SK-N-SH (cell line): ENCODE measurements around the gene MPV17.

Experiments used
- CHD2 ChIP-seq: fragments of 150-350 bp; IDR thresholded peaks from 2 replicates; pipeline ENCODE4 v1.6.1; 2018; ENCODE audit warnings: low read length; ENCODE audit not compliant: partially characterized antibody
- CTCF ChIP-seq: fragments of 200-600 bp; sonication (generic); IDR thresholded peaks from 2 replicates; pipeline ENCODE4 v1.6.1; 2017; ENCODE audit warnings: antibody characterized with exemption, mild to moderate bottlenecking, moderate library complexity
- EP300 ChIP-seq, 2 experiments: IDR thresholded peaks; 2 replicates each; pipeline versions ENCODE4 v1.4.0 to v1.6.1; 2012; ENCODE audit warnings: borderline replicate concordance in 1 of 2, low read depth in 1 of 2, low read length in 1 of 2
- EZH2phosphoT487 ChIP-seq: fragments of 200-600 bp; sonication (generic); IDR thresholded peaks from 2 replicates; pipeline ENCODE4 v1.6.1; 2017; ENCODE audit warnings: low read depth, mixed run types, mild to moderate bottlenecking, antibody characterized with exemption, moderate library complexity, borderline replicate concordance
- FOXJ3 ChIP-seq: sonication (generic); formaldehyde crosslinking; IDR thresholded peaks from 2 replicates; pipeline ENCODE4 v1.5.1; 2020; ENCODE audit warnings: mild to moderate bottlenecking, missing genetic modification reagents
- NFIC ChIP-seq: IDR thresholded peaks from 2 replicates; pipeline ENCODE4 v1.4.0; 2012; ENCODE audit warnings: borderline replicate concordance
- POLR2AphosphoS5 ChIP-seq: IDR thresholded peaks from 2 replicates; pipeline ENCODE4 v1.6.1; 2012; ENCODE audit warnings: low read depth, low read length
- RAD21 ChIP-seq: IDR thresholded peaks from 2 replicates; pipeline ENCODE4 v1.6.1; 2012; ENCODE audit warnings: mild to moderate bottlenecking, low read length
- RCOR1 ChIP-seq: fragments of 150-350 bp; IDR thresholded peaks from 2 replicates; pipeline ENCODE4 v1.6.1; 2017; ENCODE audit warnings: antibody characterized with exemption, low read length
- REST ChIP-seq: IDR thresholded peaks from 2 replicates; pipeline ENCODE4 v1.6.1; 2012; ENCODE audit warnings: mild to moderate bottlenecking, low read depth, low read length, moderate library complexity
- RFX5 ChIP-seq: IDR thresholded peaks from 2 replicates; pipeline ENCODE4 v1.6.1; 2012; ENCODE audit warnings: mild to moderate bottlenecking, improper control_type of control experiment, low read length
- RXRA ChIP-seq: IDR thresholded peaks from 2 replicates; pipeline ENCODE4 v1.4.0; 2012; ENCODE audit warnings: low read depth, mild to moderate bottlenecking, borderline replicate concordance
- SIN3A ChIP-seq: IDR thresholded peaks from 2 replicates; pipeline ENCODE4 v1.6.1; 2012; ENCODE audit warnings: low read depth, mild to moderate bottlenecking, low read length, moderate library complexity, borderline replicate concordance
- YY1 ChIP-seq: IDR thresholded peaks from 2 replicates; pipeline ENCODE4 v1.4.0; 2012; ENCODE audit warnings: low read depth, mild to moderate bottlenecking

- TF ChIP-seq POLR2AphosphoS5 = no peak; the same call in 1 of the 2 replicates
- TF ChIP-seq CTCF = no peak
- peak; percentile 44; the same call in 1 of the 2 replicates for TF ChIP-seq SIN3A
- no peak for TF ChIP-seq EP300 (IDR thresholded peaks at IDR 0.05; ENCODE audit: borderline replicate concordance in 1 of 2, low read depth in 1 of 2, low read length in 1 of 2)
- no peak for TF ChIP-seq RCOR1
- TF ChIP-seq FOXJ3 = no peak
- no peak for TF ChIP-seq YY1
- TF ChIP-seq RFX5 = no peak
- no peak for TF ChIP-seq RXRA
- no peak for TF ChIP-seq CHD2
- no peak for TF ChIP-seq NFIC
- TF ChIP-seq RAD21 = no peak
- no peak for TF ChIP-seq REST
- TF ChIP-seq EZH2phosphoT487 = no peak
Observed at GRCh38 chr2:27323596-27324285, 844 bp upstream of the MPV17 start.
